ENCODE measurements around the gene BCAS3. TPM values are rescaled to one million over a fixed set of nuclear protein-coding genes. Genes with fewer than 3 reads are reported as not detected.

Gene BCAS3
- total and polyA plus RNA-seq, 11 donors = 4.5 to 23.5 (median 17.9) TPM

DNA sequence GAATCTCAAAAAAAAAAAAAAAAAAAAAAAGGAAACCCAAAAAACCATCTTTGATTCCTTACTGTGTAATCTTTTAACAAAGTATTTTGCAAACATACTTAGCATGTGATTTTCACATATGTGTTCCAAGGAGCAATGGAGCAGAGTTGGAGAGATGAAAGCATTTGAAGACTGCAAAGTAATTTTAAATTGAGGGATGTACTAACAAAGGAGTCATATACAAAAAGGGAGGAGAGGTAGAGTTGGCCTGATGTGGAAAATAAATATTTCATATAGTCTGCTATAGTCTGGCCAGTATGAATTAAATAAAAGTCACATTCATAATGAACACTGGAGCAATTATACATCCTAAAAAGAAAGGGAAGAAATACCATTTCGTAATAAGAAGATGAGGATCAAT, 456.2 kb downstream of the BCAS3 start:
- Histone ChIP-seq H3K36me3 (no peaks in the 10 kb centered on the region), H3K4me3 (peak overlapping the region in 3 of 12 donors; percentile 7 to 45 (median 44)), H3K27me3 (no peaks in the 10 kb centered on the region), H3K9me3 (no peaks in the 10 kb centered on the region), H3K4me1 (peaks cover 0 to 19% (median 10%) of the 10 kb centered on the region in 12 donors), H3K27ac (peak overlapping the region in 3 of 12 donors; percentile 3 to 60 (median 52))
- intact Hi-C loops (cut with DNase I) = loop anchor here in 4 of 10 donors (5.0 to 10.0 kb wide), 4 partner anchors 201 to 271 kb away; partner anchors contain the start of gene TBX2 (in 3 of the 4)
- no peak for TF ChIP-seq POLR2A (IDR thresholded peaks at IDR 0.05)
- TF ChIP-seq, protein P1, sequence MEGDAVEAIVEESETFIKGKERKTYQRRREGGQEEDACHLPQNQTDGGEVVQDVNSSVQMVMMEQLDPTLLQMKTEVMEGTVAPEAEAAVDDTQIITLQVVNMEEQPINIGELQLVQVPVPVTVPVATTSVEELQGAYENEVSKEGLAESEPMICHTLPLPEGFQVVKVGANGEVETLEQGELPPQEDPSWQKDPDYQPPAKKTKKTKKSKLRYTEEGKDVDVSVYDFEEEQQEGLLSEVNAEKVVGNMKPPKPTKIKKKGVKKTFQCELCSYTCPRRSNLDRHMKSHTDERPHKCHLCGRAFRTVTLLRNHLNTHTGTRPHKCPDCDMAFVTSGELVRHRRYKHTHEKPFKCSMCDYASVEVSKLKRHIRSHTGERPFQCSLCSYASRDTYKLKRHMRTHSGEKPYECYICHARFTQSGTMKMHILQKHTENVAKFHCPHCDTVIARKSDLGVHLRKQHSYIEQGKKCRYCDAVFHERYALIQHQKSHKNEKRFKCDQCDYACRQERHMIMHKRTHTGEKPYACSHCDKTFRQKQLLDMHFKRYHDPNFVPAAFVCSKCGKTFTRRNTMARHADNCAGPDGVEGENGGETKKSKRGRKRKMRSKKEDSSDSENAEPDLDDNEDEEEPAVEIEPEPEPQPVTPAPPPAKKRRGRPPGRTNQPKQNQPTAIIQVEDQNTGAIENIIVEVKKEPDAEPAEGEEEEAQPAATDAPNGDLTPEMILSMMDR (IDR thresholded peaks at IDR 0.05) = no peak
- DNase-seq (no peak), ATAC-seq (no peak)
- WGBS, 4 donors = 89 to 96% (median 91%) methylated on average over 1 of the region's 1 CpG

DNA sequence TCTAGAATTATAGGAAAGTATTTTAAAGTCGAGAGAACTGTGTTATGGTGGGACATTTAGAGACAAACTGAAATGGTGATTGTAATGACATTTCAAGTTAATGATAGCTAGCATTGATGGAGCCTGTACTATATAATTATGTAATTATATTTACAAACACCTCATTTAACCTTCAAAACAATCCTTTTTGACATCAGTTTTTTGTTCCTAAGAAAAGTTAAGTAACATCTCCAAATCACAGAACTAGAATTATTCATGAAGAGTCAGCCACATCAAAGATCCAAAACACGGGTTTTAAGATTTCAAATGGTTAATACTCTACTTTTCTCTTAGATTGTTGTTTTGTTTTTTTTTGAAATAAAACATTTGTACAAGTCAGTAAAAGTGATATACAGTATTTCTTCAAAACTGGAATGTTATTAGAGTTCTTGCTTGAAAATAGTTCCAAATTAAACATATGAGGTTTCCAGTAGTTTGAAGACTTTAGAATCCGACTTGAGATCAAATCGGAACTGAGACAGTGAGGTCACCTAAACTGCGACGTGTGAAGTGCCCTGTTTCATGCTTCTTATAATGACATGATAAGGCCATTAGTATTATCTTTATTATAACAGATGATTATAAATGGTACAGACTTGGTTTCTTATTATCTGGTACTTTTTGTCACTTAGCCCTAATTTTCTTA, 457.0 kb downstream of the BCAS3 start:
- Histone ChIP-seq H3K4me1 (peaks cover 0 to 19% (median 6%) of the 10 kb centered on the region in 12 donors), H3K36me3 (no peaks in the 10 kb centered on the region), H3K27ac (peak overlapping the region in 9 of 12 donors; percentile 3 to 60 (median 17)), H3K4me3 (peak overlapping the region in 6 of 12 donors; percentile 5 to 45 (median 38)), H3K27me3 (no peaks in the 10 kb centered on the region), H3K9me3 (no peaks in the 10 kb centered on the region)
- DNase-seq (no peak), ATAC-seq (no peak)
- no peak for TF ChIP-seq POLR2A (IDR thresholded peaks at IDR 0.05)
- TF ChIP-seq, protein P1 (IDR thresholded peaks at IDR 0.05) = no peak
- WGBS, 4 donors = 75 to 89% (median 83%) methylated on average over 6 of the region's 6 CpGs
- intact Hi-C loops (cut with DNase I) = loop anchor here in 4 of 10 donors (5.0 to 10.0 kb wide), 4 partner anchors 200 to 270 kb away; partner anchors contain the start of gene TBX2 (in 3 of the 4)

DNA sequence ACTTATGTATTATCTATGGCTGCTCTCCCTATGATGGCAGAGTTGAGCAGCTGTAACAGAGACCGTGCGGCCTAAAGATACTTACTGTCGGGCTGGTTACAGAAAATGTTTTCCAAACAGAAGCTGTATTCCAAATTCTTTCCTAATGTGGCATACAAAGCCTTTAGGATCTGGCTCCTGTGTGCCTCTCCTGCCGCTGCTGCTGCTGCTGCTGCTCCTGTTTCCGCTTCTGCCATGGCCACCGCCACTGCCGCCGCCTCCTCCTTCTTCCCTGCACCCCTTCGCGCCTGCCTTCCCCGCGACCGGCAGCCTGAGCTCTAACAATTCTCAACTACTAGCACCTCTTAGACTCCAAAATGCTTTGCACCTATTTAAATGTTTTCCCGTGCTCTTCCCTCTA, 458.1 kb downstream of the BCAS3 start:
- DNase-seq (peak in 2 of 5 donors; percentile 18 to 63), ATAC-seq (peak in 1 of 4 donors; percentile 47)
- intact Hi-C loops (cut with DNase I) = loop anchor here in 4 of 10 donors (10.0 kb wide), 3 partner anchors 199 to 269 kb away; partner anchors contain the start of gene TBX2 (in 2 of the 4)
- Histone ChIP-seq H3K27me3 (no peaks in the 10 kb centered on the region), H3K4me3 (peak overlapping the region in 7 of 12 donors; percentile 5 to 45 (median 36)), H3K9me3 (no peaks in the 10 kb centered on the region), H3K27ac (peak overlapping the region in 8 of 12 donors; percentile 0 to 60 (median 23)), H3K4me1 (peaks cover 0 to 25% (median 5%) of the 10 kb centered on the region in 12 donors), H3K36me3 (no peaks in the 10 kb centered on the region)
- TF ChIP-seq, protein P1 (IDR thresholded peaks at IDR 0.05) = no peak
- TF ChIP-seq POLR2A (IDR thresholded peaks at IDR 0.05) = no peak
- 74 to 89% (median 82%) methylated on average over 14 of the region's 14 CpGs for WGBS, 4 donors

DNA sequence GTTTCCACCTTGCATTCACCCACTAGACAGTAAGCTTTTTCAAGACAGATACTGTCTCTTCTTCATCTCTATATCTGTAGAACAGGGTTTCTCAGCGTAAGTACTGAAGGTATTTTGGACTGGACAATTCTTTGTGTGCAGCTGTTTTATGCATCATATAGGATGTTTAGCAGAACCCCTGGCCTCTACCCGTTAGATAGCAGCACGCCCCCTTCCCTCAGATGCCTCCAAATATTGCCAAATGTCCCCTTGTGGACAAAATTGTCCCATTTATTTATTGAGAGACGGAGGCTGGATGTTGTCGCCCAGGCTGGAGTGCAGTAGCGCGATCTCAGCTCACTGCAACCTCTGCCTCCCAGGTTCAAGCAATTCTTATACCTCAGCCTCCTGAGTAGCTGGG, 458.6 kb downstream of the BCAS3 start:
- no peak for ATAC-seq
- 80 to 93% (median 89%) methylated on average over 7 of the region's 7 CpGs for WGBS, 4 donors

More for the DNA sequence above, 458.6 kb downstream of the BCAS3 start:
- Histone ChIP-seq H3K36me3 (no peaks in the 10 kb centered on the region), H3K27ac (peak overlapping the region in 3 of 12 donors; percentile 31 to 60 (median 52)), H3K27me3 (no peaks in the 10 kb centered on the region), H3K9me3 (no peaks in the 10 kb centered on the region), H3K4me3 (peak overlapping the region in 4 of 12 donors; percentile 15 to 45 (median 40)), H3K4me1 (peaks cover 0 to 25% (median 5%) of the 10 kb centered on the region in 12 donors)
- intact Hi-C loops (cut with DNase I) = loop anchor here in 4 of 10 donors (10.0 kb wide), 3 partner anchors 199 to 269 kb away; partner anchors contain the start of gene TBX2 (in 2 of the 4)
- DNase-seq = no peak
- TF ChIP-seq, protein P1 (IDR thresholded peaks at IDR 0.05) = no peak
- TF ChIP-seq POLR2A (IDR thresholded peaks at IDR 0.05) = no peak

All from heart left ventricle (tissue), 16 donors.